A549 (cell line): ENCODE data around the gene GMEB2.

Experiments
- CHD4 ChIP-seq: fragments of 200-600 bp; sonication (generic); IDR thresholded peaks from 2 replicates; pipeline ENCODE4 v1.6.1; 2016; ENCODE audit warnings: antibody characterized with exemption, mild to moderate bottlenecking, borderline replicate concordance
- CTCF ChIP-seq: fragments of >200 bp; sonication (Bioruptor Twin); formaldehyde crosslinking; IDR thresholded peaks from 3 replicates; pipeline ENCODE4 v1.5.1; 2016
- MAFK ChIP-seq: fragments of 450-650 bp; IDR thresholded peaks from 2 replicates; pipeline ENCODE4 v1.6.1; 2014; ENCODE audit not compliant: partially characterized antibody
- ZFP36 ChIP-seq: fragments of 450-650 bp; IDR thresholded peaks from 2 replicates; pipeline ENCODE4 v1.6.1; 2014; ENCODE audit warnings: borderline replicate concordance; ENCODE audit not compliant: partially characterized antibody

DNA sequence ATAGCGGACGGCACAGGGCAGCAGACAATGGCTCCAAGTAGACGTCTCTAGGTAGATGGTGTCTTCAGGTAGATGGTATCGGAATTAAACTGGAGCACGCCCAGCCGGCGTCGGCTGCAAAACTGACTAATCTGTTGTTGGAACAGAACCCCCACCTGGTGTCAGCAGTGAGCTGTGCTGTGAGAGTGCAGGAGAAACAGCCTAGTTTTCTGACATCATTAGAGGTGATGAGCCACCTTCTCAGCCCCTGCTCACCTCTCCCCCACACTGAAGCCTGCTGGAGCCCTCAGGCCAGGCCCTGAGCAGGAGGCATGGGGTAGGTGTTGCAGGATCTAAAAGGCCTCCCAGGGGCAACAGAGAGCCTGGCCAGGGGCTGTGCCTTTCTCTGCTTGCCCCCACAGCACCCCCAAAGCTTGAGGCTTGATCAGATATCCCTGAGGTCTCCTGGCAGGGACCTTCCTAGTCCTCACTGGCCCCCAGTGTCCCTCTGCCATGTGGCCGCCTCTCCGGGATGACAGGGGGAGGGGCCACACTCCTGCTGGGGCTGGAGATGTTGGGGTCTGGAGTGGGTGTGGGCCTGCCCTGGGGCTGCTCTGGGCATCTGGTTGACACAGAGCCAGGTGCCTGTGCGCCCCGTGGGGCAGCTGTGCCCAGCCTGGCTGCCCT lies 46.0 kb downstream of the GMEB2 start:
- peak; percentile 38 for TF ChIP-seq CTCF
- no peak for TF ChIP-seq CHD4
- TF ChIP-seq MAFK, result no peak
- TF ChIP-seq ZFP36, result no peak
